SW480 (cell line): ENCODE measurements around the gene ESPL1.
"Not testable (repeated sequence)": the region's sequence is repeated elsewhere in the genome, so short reads cannot be mapped to it uniquely, and the experiment has no call there.

Source experiments
- DNase-seq: peaks from one replicate; pipeline ENCODE4 v3.0.0-alpha.2; 2016; ENCODE audit warnings: low spot score

ESPL1 gene

DNA sequence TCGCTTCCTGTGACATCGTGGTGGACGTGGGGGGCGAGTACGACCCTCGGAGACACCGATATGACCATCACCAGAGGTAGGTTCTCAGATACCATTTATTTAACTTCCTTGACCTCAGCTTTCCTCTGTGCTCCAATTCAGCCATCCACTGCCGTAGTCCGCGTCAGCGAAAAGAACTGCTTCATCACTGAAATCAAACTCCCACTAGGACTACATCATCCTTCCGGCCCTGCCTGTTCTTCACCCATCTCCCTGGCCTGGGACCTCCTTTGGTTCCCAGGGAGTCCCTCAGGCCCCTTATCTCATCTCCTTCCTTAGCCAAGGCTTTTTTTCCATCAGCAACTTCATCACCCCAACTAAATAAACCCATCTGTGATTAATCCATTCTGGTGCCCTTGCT, 32.1 kb downstream of the ESPL1 start:
- DNase-seq, result no peak

- DNase-seq, result no peak
These were observed 34.8 kb downstream of the ESPL1 start for GRCh38 chr12:53302903-53303302.

DNA sequence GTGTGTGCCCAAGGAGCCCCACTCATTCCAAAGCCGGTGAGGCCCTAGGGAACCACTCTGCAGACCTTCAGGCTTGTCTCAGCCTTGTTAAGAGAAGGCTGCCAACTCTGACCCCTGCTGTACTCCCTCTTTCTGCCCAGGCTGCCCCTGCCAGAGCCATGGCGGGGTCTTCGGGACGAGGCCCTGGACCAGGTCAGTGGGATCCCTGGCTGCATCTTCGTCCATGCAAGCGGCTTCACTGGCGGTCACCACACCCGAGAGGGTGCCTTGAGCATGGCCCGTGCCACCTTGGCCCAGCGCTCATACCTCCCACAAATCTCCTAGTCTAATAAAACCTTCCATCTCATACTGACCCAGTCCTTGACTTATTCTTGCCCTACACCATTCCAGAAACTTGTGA, 38.7 kb downstream of the ESPL1 start:
- DNase-seq, result no peak

DNA sequence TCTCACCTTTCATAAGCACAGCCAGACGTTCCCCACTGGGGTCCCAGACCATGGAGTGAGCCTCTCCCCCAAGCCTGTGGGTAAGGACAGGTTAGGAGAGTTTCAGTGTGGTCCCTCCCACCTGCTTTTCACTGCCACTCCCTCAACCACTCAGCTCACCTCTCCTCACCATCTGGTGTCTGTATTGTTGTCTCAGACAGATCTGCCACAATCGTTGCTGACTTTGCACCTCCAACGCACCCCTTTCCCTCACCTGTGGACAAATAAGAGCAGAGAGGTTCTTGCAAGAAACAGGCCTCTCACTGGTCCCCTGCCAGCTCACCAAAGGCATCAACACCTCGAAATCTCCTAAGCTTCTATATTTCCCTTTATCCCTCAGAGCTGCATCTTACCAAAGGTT, 40.2 kb downstream of the ESPL1 start:
- no peak for DNase-seq

GRCh38 chr12:53313996-53314395, 45.9 kb downstream of the ESPL1 start:
- DNase-seq, result no peak

DNA sequence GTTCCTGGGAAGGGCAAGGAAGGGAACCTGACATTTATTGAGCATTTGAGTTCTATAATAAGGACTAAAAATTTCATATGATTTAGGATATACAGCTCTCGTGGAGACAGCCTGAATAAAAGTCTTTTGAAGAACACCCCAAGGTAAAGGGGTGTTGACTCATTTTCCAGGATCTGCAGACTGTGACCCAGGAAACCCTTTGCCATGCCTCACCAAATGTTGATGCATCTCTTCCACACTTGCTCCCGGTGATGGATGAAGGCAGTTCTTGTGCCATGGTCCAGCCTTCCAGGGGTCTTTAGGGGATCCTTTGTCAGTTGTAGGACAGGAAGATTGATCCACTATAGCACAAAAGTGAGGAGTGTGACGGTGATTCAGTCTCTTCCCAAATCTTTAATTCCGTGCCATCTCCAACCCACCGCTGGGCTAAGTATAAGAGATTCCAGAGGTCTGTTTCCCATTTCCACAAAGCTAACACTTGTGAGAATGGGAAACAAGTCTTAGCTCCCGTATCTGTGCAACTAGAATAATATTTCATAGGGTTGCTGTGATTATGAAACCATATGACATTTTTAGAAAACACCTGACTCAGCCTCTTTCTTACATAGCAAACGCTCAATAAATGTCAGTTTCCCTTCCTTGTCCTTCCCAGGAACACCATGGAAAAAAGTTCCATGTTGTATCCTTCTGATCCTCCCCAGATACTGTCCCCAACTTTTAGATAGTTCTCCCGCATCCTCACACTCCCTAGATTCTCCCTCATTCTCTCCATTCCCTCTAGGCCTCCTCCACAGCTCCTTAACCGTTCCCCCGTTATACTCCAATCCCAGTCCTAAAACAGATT, 52.5 kb downstream of the ESPL1 start:
- no peak for DNase-seq

GRCh38 chr12:53324113-53324778, 56.1 kb downstream of the ESPL1 start:
- peak; percentile 49 for DNase-seq

- peak; percentile 92 for DNase-seq
These were observed 56.8 kb downstream of the ESPL1 start for GRCh38 chr12:53324779-53325510.

GRCh38 chr12:53325511-53326061, 57.5 kb downstream of the ESPL1 start:
- peak; percentile 73 for DNase-seq

GRCh38 chr12:53326460-53327185, 58.5 kb downstream of the ESPL1 start:
- no peak for DNase-seq

DNA sequence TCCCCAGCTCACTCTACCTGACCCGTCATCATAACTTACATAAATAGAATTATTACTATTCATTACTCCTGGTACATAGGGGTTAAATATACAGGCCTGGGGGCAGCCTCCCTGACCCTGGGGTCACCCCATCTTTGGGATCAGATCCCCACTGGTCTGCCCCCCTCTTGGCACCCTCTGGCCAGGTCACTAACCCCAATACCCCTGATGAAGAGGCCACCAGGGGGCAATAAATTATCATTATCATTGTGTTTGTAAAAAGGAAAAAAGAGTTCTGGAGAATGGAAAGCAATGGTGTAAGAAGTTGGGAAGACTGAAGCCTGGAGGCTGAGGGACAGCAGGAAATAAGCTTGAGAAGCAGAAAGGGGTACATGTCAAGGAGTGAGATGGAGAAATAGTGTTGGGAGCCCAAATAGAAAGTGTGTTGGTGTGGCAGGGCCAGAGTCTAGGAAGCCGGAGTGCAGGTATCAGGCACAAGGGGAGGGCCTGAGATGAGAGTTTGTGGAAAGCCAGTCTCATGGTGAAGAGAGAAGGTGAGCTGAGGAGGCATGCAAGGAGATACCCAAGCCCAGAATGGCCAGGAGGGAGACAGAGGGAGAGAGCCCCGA, 59.4 kb downstream of the ESPL1 start:
- no peak for DNase-seq

- DNase-seq, result no peak
These were observed 59.9 kb downstream of the ESPL1 start for GRCh38 chr12:53328043-53328435.

GRCh38 chr12:53330671-53331070, 62.6 kb downstream of the ESPL1 start:
- DNase-seq, result no peak

DNA sequence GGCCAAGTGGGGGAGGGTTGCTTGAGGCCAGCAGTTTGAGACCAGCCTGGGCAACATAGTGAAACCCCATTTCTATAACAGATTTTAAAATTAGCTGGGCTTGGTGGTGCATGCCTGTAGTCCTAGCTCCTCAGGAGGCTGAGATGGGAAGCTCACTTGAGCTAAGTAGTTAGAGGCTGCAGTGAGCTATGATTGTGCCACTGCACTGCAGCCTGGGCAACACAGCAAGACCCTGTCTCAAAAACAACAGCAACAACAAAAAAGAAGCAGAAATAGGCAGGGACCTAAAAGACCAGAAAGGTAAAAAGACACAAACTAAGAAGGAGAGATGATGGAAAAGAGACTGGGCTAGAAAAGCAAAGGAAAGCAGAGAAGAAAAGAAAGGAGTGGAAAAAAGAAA, 64.2 kb downstream of the ESPL1 start:
- not testable (repeated sequence) for DNase-seq

DNA sequence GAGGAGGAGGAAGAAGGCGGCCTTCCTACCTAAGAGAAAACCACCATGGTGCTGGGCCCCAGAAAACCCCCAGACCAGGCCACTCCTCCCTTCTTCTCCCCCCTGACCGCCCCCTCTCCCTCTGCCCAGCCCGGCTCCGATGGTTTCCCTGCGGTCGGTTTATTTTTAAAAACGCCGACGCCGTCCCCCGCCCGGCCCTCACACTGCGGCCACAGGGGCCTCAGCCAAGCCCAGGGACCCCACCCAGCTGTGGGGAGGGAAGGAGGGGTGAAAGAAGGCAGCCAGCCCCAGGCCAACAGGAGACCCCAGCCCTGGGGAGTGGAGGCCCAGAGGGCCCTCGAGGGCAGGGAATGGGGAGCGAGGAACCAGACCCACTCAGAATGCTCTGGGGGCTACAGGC, 64.6 kb downstream of the ESPL1 start:
- no peak for DNase-seq

- no peak for DNase-seq
These were observed 65.2 kb downstream of the ESPL1 start for GRCh38 chr12:53333289-53333688.

DNA sequence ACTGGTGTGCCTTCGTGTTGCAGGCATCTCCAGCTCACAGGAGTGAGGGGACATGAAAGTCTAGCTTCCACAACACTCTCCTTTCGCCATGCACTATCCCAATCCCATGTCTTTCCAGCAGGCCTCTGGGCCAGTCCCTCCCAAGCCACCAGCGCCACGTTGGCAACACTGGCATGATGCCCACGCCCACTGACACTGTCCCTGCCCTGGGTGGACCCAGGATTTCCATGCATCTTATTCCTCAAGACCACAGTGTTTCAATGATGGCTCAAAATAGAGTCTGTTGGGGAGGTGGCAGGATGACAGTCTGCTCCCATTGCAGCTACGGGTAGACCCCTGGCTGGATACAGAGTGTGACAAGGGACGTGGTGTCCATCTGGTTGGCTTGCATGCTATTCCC, 65.7 kb downstream of the ESPL1 start:
- no peak for DNase-seq

GRCh38 chr12:53334822-53335221, 66.7 kb downstream of the ESPL1 start:
- no peak for DNase-seq

DNA sequence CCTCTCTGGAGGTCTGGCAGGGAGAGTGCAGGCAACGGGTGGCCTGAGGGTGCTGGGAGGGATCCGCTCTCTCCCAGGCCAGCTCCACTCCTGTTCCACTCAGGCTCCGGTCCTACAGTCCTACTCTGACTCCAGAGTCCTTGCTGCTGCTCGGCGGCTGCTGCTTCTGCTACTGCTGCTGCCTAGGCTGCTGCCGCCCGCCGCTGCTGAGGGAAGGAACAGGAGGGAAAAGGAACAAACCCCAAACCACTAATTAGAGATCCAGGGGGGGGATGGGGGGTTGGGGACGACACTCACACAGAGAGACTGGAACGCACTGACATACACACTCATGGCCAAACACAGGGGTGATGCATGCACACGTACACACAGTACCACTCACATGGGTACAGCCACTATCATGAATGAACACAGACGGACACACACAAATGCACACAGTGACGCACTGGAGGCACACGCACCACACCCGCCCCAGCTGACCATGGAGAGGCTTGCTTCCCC, 68.1 kb downstream of the ESPL1 start, which contains the start of gene SP7:
Gene SP7 (minus strand): TSS at position 174 of the 501 bp plus-strand sequence. CDS start 708 bp downstream, outside the sequence.
- no peak for DNase-seq

DNA sequence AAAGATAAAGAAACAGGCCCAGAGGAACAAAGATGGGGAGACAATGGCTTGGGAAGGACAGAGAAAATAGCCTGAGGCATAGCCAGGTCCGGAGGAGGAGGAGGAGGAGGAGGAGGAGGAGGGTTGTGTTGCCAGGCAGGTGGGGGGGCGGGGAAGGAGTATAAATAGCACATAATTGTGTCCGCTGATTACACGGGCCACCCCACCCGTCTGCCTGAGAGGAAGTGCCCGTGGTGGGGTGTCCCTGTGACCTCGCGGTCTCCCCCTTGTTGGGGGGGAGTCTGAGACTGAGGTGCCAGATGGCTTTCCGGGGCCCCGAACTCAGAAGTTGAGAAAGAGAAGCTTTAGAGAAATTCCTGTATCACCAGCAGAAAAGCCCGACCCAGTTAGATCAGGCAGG, 69.9 kb downstream of the ESPL1 start:
- no peak for DNase-seq

- DNase-seq, result no peak
These were observed 70.8 kb downstream of the ESPL1 start for GRCh38 chr12:53338916-53339315.
